HepG2 (cell line): Measurements from ENCODE around the gene ACOT4. TPM values are rescaled to one million over a fixed set of nuclear protein-coding genes. Genes with fewer than 3 reads are reported as not detected.

ENCODE experiments used
- CBX2 ChIP-seq, 2 experiments: fragments of 200-600 bp in 1 of 2; sonication (generic); formaldehyde crosslinking in 1 of 2; IDR thresholded peaks; 2 replicates each; pipeline versions ENCODE4 v1.7.0 to v1.8.1; 2018 to 2022; ENCODE audit warnings: low read depth in 2 of 2, low read length in 1 of 2, mild to moderate bottlenecking in 1 of 2, missing genetic modification reagents in 1 of 2
- FOXC1 ChIP-seq: sonication (generic); formaldehyde crosslinking; IDR thresholded peaks from 2 replicates; pipeline ENCODE4 v1.8.0; 2022; ENCODE audit warnings: mild to moderate bottlenecking, missing genetic modification reagents, borderline replicate concordance
- NCOA2 ChIP-seq: sonication (generic); formaldehyde crosslinking; IDR thresholded peaks from 2 replicates; pipeline ENCODE4 v1.8.0; 2022; ENCODE audit warnings: inconsistent platforms
- RNF2 ChIP-seq: fragments of 450-650 bp; conservative IDR thresholded peaks from 2 replicates; pipeline ENCODE4 v1.6.1; 2016; ENCODE audit warnings: low read depth
- XBP1 ChIP-seq: sonication (generic); formaldehyde crosslinking; IDR thresholded peaks from 2 replicates; pipeline ENCODE4 v1.5.0; 2020; ENCODE audit warnings: missing genetic modification reagents
- ZNF331 ChIP-seq: sonication (generic); formaldehyde crosslinking; IDR thresholded peaks from 2 replicates; pipeline ENCODE4 v1.4.0; 2020; ENCODE audit warnings: missing genetic modification reagents
- polyA plus RNA-seq, 8 experiments: library from polyadenylated mRNA; depleted of rRNA in 3 of 8; stranded (reverse) in 7 of 8; unstranded in 1 of 8; fragments of >200 nt; fragmentation: Illumina TruSeq in 4 of 8; extraction: Trizol in 4 of 8; gene quantifications; 2 replicates each; pipeline versions ENCODE4 v1.2.1 to v1.2.3, GENCODE V29; 2011 to 2016; ENCODE audit warnings: low read depth in 4 of 8, missing spikeins in 1 of 8, mixed read lengths in 1 of 8; ENCODE audit not compliant: insufficient read depth in 1 of 8
- total RNA-seq, 5 experiments: library from RNA; depleted of rRNA; stranded (reverse); fragments of >200 nt; fragmentation: Illumina TruSeq; extraction: Trizol; gene quantifications; 2 replicates each; pipeline ENCODE4 v1.2.3, GENCODE V29; 2016; ENCODE audit warnings: low read depth in 1 of 5
- TF ChIP-seq, protein P1 (sequence below): sonication (generic); formaldehyde crosslinking; IDR thresholded peaks from 2 replicates; pipeline ENCODE4 v1.4.0; 2020; ENCODE audit warnings: missing genetic modification reagents
- TF ChIP-seq, protein P2 (sequence below): IDR thresholded peaks from 2 replicates; pipeline ENCODE4 v1.4.0; 2020; ENCODE audit warnings: mild to moderate bottlenecking, missing genetic modification reagents
- TF ChIP-seq, protein P3 (sequence below): sonication (generic); formaldehyde crosslinking; IDR thresholded peaks from 2 replicates; pipeline ENCODE4 v1.4.0; 2020; ENCODE audit warnings: mild to moderate bottlenecking, missing genetic modification reagents
- TF ChIP-seq, protein P4 (sequence below): sonication (generic); formaldehyde crosslinking; IDR thresholded peaks from 2 replicates; pipeline ENCODE4 v1.5.0; 2020; ENCODE audit warnings: mild to moderate bottlenecking, missing genetic modification reagents, borderline replicate concordance

The ACOT4 gene
- total and polyA plus RNA-seq, 2 of the 13 experiments (the other 11 are each of a cell fraction or from before 2014, with no cell fraction given): 0.04 to 0.05 TPM

DNA sequence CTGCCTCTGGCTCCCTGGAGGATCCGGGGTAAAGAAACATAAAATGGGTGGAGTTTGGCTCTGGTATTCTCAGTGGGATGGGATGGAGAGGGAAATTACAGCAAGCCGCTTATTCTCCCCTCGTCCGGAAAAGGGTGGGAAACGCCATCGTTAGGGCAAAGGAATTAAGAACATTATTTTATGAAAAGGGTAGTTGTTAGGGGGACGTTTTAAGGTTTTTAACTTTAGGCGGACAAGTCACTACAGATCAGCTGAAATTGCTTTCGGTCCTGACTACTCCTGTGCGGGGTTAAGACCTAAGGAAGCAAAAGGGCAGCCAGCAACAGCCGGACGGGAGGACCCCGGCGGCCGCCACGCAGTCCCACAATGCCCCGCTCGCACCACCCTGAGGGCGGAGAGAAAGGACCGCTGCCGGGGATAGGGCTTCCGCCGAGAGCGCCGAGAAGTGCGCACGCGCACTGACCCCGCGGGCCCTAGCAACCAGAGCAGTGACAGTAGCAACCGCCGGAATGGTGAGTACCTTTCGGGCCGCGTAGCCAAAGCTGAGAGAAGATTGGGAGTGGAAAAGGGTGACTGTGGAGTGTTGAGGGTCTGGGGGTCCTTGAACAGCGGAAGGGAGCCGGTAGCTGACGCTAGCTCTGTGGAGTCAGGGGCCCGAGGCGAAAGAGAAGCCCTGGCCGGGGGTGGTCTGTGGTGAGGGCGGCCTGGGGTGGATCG, 53.0 kb downstream of the ACOT4 start, which contains the start of gene DNAL1 (continued):
- no peak; the same call in 1 of the 2 replicates for TF ChIP-seq ZNF331 (CRISPR knock-in tag)
- TF ChIP-seq, protein P1, sequence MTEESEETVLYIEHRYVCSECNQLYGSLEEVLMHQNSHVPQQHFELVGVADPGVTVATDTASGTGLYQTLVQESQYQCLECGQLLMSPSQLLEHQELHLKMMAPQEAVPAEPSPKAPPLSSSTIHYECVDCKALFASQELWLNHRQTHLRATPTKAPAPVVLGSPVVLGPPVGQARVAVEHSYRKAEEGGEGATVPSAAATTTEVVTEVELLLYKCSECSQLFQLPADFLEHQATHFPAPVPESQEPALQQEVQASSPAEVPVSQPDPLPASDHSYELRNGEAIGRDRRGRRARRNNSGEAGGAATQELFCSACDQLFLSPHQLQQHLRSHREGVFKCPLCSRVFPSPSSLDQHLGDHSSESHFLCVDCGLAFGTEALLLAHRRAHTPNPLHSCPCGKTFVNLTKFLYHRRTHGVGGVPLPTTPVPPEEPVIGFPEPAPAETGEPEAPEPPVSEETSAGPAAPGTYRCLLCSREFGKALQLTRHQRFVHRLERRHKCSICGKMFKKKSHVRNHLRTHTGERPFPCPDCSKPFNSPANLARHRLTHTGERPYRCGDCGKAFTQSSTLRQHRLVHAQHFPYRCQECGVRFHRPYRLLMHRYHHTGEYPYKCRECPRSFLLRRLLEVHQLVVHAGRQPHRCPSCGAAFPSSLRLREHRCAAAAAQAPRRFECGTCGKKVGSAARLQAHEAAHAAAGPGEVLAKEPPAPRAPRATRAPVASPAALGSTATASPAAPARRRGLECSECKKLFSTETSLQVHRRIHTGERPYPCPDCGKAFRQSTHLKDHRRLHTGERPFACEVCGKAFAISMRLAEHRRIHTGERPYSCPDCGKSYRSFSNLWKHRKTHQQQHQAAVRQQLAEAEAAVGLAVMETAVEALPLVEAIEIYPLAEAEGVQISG: peak; percentile 98
- 0 out of 2 replicates have a peak, but pooled peaks have one; percentile 29 for TF ChIP-seq FOXC1 (CRISPR knock-in tag)
- TF ChIP-seq NCOA2 (CRISPR knock-in tag): no peak
- TF ChIP-seq, protein P2, sequence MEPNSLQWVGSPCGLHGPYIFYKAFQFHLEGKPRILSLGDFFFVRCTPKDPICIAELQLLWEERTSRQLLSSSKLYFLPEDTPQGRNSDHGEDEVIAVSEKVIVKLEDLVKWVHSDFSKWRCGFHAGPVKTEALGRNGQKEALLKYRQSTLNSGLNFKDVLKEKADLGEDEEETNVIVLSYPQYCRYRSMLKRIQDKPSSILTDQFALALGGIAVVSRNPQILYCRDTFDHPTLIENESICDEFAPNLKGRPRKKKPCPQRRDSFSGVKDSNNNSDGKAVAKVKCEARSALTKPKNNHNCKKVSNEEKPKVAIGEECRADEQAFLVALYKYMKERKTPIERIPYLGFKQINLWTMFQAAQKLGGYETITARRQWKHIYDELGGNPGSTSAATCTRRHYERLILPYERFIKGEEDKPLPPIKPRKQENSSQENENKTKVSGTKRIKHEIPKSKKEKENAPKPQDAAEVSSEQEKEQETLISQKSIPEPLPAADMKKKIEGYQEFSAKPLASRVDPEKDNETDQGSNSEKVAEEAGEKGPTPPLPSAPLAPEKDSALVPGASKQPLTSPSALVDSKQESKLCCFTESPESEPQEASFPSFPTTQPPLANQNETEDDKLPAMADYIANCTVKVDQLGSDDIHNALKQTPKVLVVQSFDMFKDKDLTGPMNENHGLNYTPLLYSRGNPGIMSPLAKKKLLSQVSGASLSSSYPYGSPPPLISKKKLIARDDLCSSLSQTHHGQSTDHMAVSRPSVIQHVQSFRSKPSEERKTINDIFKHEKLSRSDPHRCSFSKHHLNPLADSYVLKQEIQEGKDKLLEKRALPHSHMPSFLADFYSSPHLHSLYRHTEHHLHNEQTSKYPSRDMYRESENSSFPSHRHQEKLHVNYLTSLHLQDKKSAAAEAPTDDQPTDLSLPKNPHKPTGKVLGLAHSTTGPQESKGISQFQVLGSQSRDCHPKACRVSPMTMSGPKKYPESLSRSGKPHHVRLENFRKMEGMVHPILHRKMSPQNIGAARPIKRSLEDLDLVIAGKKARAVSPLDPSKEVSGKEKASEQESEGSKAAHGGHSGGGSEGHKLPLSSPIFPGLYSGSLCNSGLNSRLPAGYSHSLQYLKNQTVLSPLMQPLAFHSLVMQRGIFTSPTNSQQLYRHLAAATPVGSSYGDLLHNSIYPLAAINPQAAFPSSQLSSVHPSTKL (CRISPR knock-in tag): peak; percentile 22; the same call in 1 of the 2 replicates
- TF ChIP-seq, protein P3, sequence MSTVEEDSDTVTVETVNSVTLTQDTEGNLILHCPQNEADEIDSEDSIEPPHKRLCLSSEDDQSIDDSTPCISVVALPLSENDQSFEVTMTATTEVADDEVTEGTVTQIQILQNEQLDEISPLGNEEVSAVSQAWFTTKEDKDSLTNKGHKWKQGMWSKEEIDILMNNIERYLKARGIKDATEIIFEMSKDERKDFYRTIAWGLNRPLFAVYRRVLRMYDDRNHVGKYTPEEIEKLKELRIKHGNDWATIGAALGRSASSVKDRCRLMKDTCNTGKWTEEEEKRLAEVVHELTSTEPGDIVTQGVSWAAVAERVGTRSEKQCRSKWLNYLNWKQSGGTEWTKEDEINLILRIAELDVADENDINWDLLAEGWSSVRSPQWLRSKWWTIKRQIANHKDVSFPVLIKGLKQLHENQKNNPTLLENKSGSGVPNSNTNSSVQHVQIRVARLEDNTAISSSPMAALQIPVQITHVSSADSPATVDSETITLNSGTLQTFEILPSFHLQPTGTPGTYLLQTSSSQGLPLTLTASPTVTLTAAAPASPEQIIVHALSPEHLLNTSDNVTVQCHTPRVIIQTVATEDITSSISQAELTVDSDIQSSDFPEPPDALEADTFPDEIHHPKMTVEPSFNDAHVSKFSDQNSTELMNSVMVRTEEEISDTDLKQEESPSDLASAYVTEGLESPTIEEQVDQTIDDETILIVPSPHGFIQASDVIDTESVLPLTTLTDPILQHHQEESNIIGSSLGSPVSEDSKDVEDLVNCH (CRISPR knock-in tag): no peak
- TF ChIP-seq, protein P4, sequence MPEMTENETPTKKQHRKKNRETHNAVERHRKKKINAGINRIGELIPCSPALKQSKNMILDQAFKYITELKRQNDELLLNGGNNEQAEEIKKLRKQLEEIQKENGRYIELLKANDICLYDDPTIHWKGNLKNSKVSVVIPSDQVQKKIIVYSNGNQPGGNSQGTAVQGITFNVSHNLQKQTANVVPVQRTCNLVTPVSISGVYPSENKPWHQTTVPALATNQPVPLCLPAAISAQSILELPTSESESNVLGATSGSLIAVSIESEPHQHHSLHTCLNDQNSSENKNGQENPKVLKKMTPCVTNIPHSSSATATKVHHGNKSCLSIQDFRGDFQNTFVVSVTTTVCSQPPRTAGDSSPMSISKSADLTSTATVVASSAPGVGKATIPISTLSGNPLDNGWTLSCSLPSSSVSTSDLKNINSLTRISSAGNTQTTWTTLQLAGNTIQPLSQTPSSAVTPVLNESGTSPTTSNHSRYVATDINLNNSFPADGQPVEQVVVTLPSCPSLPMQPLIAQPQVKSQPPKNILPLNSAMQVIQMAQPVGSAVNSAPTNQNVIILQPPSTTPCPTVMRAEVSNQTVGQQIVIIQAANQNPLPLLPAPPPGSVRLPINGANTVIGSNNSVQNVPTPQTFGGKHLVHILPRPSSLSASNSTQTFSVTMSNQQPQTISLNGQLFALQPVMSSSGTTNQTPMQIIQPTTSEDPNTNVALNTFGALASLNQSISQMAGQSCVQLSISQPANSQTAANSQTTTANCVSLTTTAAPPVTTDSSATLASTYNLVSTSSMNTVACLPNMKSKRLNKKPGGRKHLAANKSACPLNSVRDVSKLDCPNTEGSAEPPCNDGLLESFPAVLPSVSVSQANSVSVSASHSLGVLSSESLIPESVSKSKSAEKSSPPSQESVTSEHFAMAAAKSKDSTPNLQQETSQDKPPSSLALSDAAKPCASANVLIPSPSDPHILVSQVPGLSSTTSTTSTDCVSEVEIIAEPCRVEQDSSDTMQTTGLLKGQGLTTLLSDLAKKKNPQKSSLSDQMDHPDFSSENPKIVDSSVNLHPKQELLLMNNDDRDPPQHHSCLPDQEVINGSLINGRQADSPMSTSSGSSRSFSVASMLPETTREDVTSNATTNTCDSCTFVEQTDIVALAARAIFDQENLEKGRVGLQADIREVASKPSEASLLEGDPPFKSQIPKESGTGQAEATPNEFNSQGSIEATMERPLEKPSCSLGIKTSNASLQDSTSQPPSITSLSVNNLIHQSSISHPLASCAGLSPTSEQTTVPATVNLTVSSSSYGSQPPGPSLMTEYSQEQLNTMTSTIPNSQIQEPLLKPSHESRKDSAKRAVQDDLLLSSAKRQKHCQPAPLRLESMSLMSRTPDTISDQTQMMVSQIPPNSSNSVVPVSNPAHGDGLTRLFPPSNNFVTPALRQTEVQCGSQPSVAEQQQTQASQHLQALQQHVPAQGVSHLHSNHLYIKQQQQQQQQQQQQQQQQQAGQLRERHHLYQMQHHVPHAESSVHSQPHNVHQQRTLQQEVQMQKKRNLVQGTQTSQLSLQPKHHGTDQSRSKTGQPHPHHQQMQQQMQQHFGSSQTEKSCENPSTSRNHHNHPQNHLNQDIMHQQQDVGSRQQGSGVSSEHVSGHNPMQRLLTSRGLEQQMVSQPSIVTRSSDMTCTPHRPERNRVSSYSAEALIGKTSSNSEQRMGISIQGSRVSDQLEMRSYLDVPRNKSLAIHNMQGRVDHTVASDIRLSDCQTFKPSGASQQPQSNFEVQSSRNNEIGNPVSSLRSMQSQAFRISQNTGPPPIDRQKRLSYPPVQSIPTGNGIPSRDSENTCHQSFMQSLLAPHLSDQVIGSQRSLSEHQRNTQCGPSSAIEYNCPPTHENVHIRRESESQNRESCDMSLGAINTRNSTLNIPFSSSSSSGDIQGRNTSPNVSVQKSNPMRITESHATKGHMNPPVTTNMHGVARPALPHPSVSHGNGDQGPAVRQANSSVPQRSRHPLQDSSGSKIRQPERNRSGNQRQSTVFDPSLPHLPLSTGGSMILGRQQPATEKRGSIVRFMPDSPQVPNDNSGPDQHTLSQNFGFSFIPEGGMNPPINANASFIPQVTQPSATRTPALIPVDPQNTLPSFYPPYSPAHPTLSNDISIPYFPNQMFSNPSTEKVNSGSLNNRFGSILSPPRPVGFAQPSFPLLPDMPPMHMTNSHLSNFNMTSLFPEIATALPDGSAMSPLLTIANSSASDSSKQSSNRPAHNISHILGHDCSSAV (CRISPR knock-in tag): no peak
- no peak for TF ChIP-seq RNF2
- no peak for TF ChIP-seq XBP1 (CRISPR knock-in tag)
- TF ChIP-seq CBX2 (IDR thresholded peaks at IDR 0.05; ENCODE audit: low read depth, low read length): no peak
- no peak for TF ChIP-seq CBX2 (CRISPR knock-in tag; IDR thresholded peaks at IDR 0.05; ENCODE audit: low read depth)
